H1 (cell line): Measurements from ENCODE around the gene CFAP107. TPM values are rescaled to one million over a fixed set of nuclear protein-coding genes. Genes with fewer than 3 reads are reported as not detected.

ENCODE experiments used
- CTCF ChIA-PET: fragments of 300-600 bp; sonication (Branson Sonifier 250); formaldehyde crosslinking; loops from one replicate; lab custom pipeline; 2021; ENCODE audit not compliant: partially characterized antibody; lab: Charles Lee
- POLR2A ChIA-PET: fragments of 300-600 bp; sonication (Branson Sonifier 250); formaldehyde crosslinking; loops from one replicate; lab custom pipeline; 2021; ENCODE audit warnings: inconsistent platforms; ENCODE audit not compliant: partially characterized antibody; lab: Charles Lee
- DNase-seq, 2 experiments: peaks; one replicate each; pipeline versions ENCODE4 v3.0.0 to v3.0.0-alpha.2; 2010 to 2022; ENCODE audit warnings: low spot score in 2 of 2, low read depth in 1 of 2, mixed read lengths in 1 of 2
- FAIRE-seq: peaks from 2 replicates; lab custom pipeline; 2011; peaks lifted over from hg19 to GRCh38; lab: Jason Lieb, UNC
- H2AFZ ChIP-seq: 2 replicates; pipeline ENCODE4 v1.8.1; 2012; ENCODE audit warnings: low read length, inconsistent platforms
- H2AK5ac ChIP-seq: 2 replicates; pipeline ENCODE4 v1.6.1; 2013; ENCODE audit warnings: low read depth, low read length
- H2BK120ac ChIP-seq: replicated peaks from 2 replicates; pipeline ENCODE3; 2013; ENCODE audit warnings: low read depth, low read length, inconsistent platforms
- H2BK12ac ChIP-seq: 2 replicates; pipeline ENCODE4 v1.6.1; 2013; ENCODE audit warnings: low read depth, low read length
- H2BK15ac ChIP-seq: 2 replicates; pipeline ENCODE4 v1.6.1; 2013; ENCODE audit warnings: low read length
- H2BK20ac ChIP-seq: 2 replicates; pipeline ENCODE4 v1.6.1; 2013; ENCODE audit warnings: low read length
- H2BK5ac ChIP-seq: 2 replicates; pipeline ENCODE4 v1.6.1; 2013; ENCODE audit warnings: low read depth, low read length
- H3K14ac ChIP-seq: 2 replicates; pipeline ENCODE4 v1.6.1; 2013; ENCODE audit warnings: inconsistent platforms; ENCODE audit not compliant: insufficient read length
- H3K18ac ChIP-seq: 2 replicates; pipeline ENCODE4 v1.6.1; 2013; ENCODE audit warnings: low read length; ENCODE audit errors: extremely low read depth
- H3K23ac ChIP-seq: 2 replicates; pipeline ENCODE4 v1.6.1; 2013; ENCODE audit warnings: inconsistent platforms; ENCODE audit not compliant: insufficient read length
- H3K23me2 ChIP-seq: 2 replicates; pipeline ENCODE4 v1.6.1; 2013; ENCODE audit warnings: low read depth, low read length
- H3K27ac ChIP-seq: 2 replicates; pipeline ENCODE4 v1.6.1; 2011; ENCODE audit warnings: low read depth, low read length, inconsistent platforms
- H3K27me3 ChIP-seq, 4 experiments: replicated peaks in 1 of 4; 1 replicate in 1 of 4; 2 replicates in 3 of 4; pipeline versions ENCODE4 v1.6.1 to v1.8.1; 2011 to 2013; ENCODE audit warnings: low read length in 3 of 4, mild to moderate bottlenecking in 3 of 4, inconsistent platforms in 2 of 4, mixed read lengths in 2 of 4, moderate library complexity in 1 of 4; ENCODE audit not compliant: control insufficient read depth in 3 of 4, insufficient read depth in 3 of 4; ENCODE audit errors: extremely low read depth in 1 of 4
- H3K36me3 ChIP-seq, 4 experiments: 2 replicates each; pipeline versions ENCODE4 v1.6.1 to v1.8.1; 2011 to 2013; ENCODE audit warnings: mild to moderate bottlenecking in 4 of 4, low read length in 3 of 4, moderate library complexity in 2 of 4, control low read depth in 1 of 4, inconsistent platforms in 1 of 4; ENCODE audit not compliant: insufficient read depth in 4 of 4, control insufficient read depth in 2 of 4
- H3K4ac ChIP-seq: replicated peaks from 2 replicates; pipeline ENCODE3; 2013; ENCODE audit warnings: low read length, low read depth, mixed read lengths, inconsistent platforms; ENCODE audit not compliant: insufficient read length
- H3K4me1 ChIP-seq, 4 experiments: replicated peaks in 1 of 4; 1 replicate in 1 of 4; 2 replicates in 3 of 4; pipeline versions ENCODE4 v1.6.1 to v1.8.1; 2011 to 2013; ENCODE audit warnings: low read length in 3 of 4, inconsistent platforms in 2 of 4, mixed read lengths in 1 of 4; ENCODE audit not compliant: insufficient read depth in 4 of 4, control insufficient read depth in 3 of 4
- H3K4me2 ChIP-seq, 2 experiments: 2 replicates each; pipeline versions ENCODE4 v1.6.1 to v1.8.1; 2011 to 2013; ENCODE audit warnings: low read depth in 2 of 2, low read length in 2 of 2, control low read depth in 1 of 2, inconsistent platforms in 1 of 2, mild to moderate bottlenecking in 1 of 2; ENCODE audit not compliant: insufficient read depth in 1 of 2
- H3K4me3 ChIP-seq, 4 experiments: fragments of 200-600, 300-600 bp in 1 of 4; sonication (generic), shearing (Covaris generic), sonication (Bioruptor Twin) in 1 of 4; 2 replicates each; pipeline versions ENCODE4 v1.5.1 to v1.8.1; 2011 to 2016; ENCODE audit warnings: low read length in 4 of 4, low read depth in 3 of 4, control low read depth in 2 of 4, inconsistent platforms in 2 of 4, mild to moderate bottlenecking in 2 of 4, mixed read lengths in 1 of 4, moderate library complexity in 1 of 4; ENCODE audit not compliant: insufficient read depth in 2 of 4; ENCODE audit errors: extremely low read depth in 1 of 4
- H3K56ac ChIP-seq: replicated peaks from 2 replicates; pipeline ENCODE3; 2013; ENCODE audit warnings: low read depth, mild to moderate bottlenecking, mixed read lengths, low read length, inconsistent platforms; ENCODE audit not compliant: insufficient read length
- H3K79me1 ChIP-seq: 2 replicates; pipeline ENCODE4 v1.6.1; 2013; ENCODE audit warnings: low read depth, low read length, control low read depth
- H3K79me2 ChIP-seq, 2 experiments: 2 replicates each; pipeline versions ENCODE4 v1.6.1 to v1.8.1; 2012 to 2013; ENCODE audit warnings: low read length in 2 of 2, mild to moderate bottlenecking in 2 of 2, inconsistent platforms in 1 of 2; ENCODE audit not compliant: insufficient read depth in 2 of 2, control insufficient read depth in 1 of 2
- H3K9ac ChIP-seq, 4 experiments: replicated peaks in 1 of 4; 1 replicate in 1 of 4; 2 replicates in 3 of 4; pipeline versions ENCODE4 v1.6.1 to v1.8.1; 2011 to 2013; ENCODE audit warnings: low read depth in 3 of 4, low read length in 3 of 4, control low read depth in 2 of 4, mild to moderate bottlenecking in 2 of 4, moderate library complexity in 2 of 4, inconsistent platforms in 1 of 4; ENCODE audit errors: extremely low read depth in 1 of 4
- H3K9me3 ChIP-seq, 2 experiments: 2 replicates each; pipeline versions ENCODE4 v1.6.1 to v1.8.1; 2012 to 2013; ENCODE audit warnings: mild to moderate bottlenecking in 2 of 2, moderate library complexity in 2 of 2, control low read depth in 1 of 2, inconsistent platforms in 1 of 2, low read depth in 1 of 2, low read length in 1 of 2, mixed read lengths in 1 of 2; ENCODE audit not compliant: insufficient read depth in 2 of 2
- H4K20me1 ChIP-seq, 2 experiments: replicated peaks in 1 of 2; 2 replicates each; pipeline versions ENCODE3 to v1.8.1; 2011 to 2013; ENCODE audit warnings: inconsistent platforms in 2 of 2, low read length in 2 of 2, mild to moderate bottlenecking in 1 of 2; ENCODE audit not compliant: insufficient read depth in 2 of 2, control insufficient read depth in 1 of 2
- H4K5ac ChIP-seq: 2 replicates; pipeline ENCODE4 v1.6.1; 2013; ENCODE audit warnings: low read length, low read depth, mixed read lengths, inconsistent platforms; ENCODE audit not compliant: insufficient read length
- H4K8ac ChIP-seq: 2 replicates; pipeline ENCODE4 v1.8.0; 2013; ENCODE audit warnings: mild to moderate bottlenecking, moderate library complexity, low read length, inconsistent platforms; ENCODE audit not compliant: insufficient read depth; ENCODE audit errors: extremely low read depth
- H4K91ac ChIP-seq: replicated peaks from 2 replicates; pipeline ENCODE3; 2013; ENCODE audit warnings: low read length, mixed read lengths, inconsistent platforms; ENCODE audit not compliant: insufficient read length
- ASH2L ChIP-seq: fragments of 200-600, 300-600 bp; sonication (generic); IDR thresholded peaks from one replicate; pipeline ENCODE4 v1.7.1; 2017; ENCODE audit warnings: low read length
- CREB1 ChIP-seq: IDR thresholded peaks from 2 replicates; pipeline ENCODE4 v1.6.1; 2012; ENCODE audit warnings: inconsistent platforms
- EGR1 ChIP-seq: IDR thresholded peaks from 2 replicates; pipeline ENCODE4 v1.6.1; 2011; ENCODE audit warnings: low read depth, low read length, borderline replicate concordance
- SP2 ChIP-seq: IDR thresholded peaks from 2 replicates; pipeline ENCODE4 v1.6.1; 2012; ENCODE audit warnings: mild to moderate bottlenecking, low read length, inconsistent platforms
- WGBS, 2 experiments: shearing (Covaris generic) in 1 of 2; methylation state at CpG; one replicate each; pipeline versions ENCODE4 v1.1.6 to v1.1.7; 2013 to 2015; ENCODE audit warnings: low lambda C conversion rate in 2 of 2, mixed read lengths in 2 of 2, inconsistent platforms in 1 of 2, low coverage in 1 of 2, missing lambda C conversion rate in 1 of 2; ENCODE audit not compliant: insufficient replicate concordance in 2 of 2, insufficient coverage in 1 of 2, insufficient read length in 1 of 2; ENCODE audit errors: extremely low coverage in 1 of 2, missing lambda C conversion rate in 1 of 2; 5-methylcytosine and 5-hydroxymethylcytosine counted together
- polyA plus RNA-seq, 7 experiments: library from polyadenylated mRNA; depleted of rRNA in 3 of 7; stranded (reverse) in 5 of 7; unstranded in 2 of 7; fragments of >200 nt in 5 of 7; fragments of 200-250 nt in 2 of 7; gene quantifications; 1 replicate in 5 of 7; 2 replicates in 1 of 7; 4 replicates in 1 of 7; pipeline versions ENCODE4 v1.2.1 to v1.2.3, GENCODE V29; 2011 to 2013; ENCODE audit warnings: missing spikeins in 2 of 7, mixed read lengths in 2 of 7
- total RNA-seq: library from RNA; stranded (reverse); fragmentation: NEBNext Ultra II Directional; extraction: Animal tissue kit (Norgen Biotek cat#: 25700); gene quantifications from 2 replicates; pipeline ENCODE4 v1.2.1, GENCODE V29; 2021
- TF ChIP-seq, protein P1 (sequence below): IDR thresholded peaks from 2 replicates; pipeline ENCODE4 v1.6.1; 2011; ENCODE audit warnings: low read length, improper control_type of control experiment
- TF ChIP-seq, protein P2 (sequence below): IDR thresholded peaks from 2 replicates; pipeline ENCODE4 v1.6.1; 2012; ENCODE audit warnings: low read length, inconsistent platforms

Gene CFAP107
- total and polyA plus RNA-seq, 2 of the 8 experiments (the other 6 are each of a cell fraction or from before 2014, with no cell fraction given) = 0.23 TPM; not detected in 1

DNA sequence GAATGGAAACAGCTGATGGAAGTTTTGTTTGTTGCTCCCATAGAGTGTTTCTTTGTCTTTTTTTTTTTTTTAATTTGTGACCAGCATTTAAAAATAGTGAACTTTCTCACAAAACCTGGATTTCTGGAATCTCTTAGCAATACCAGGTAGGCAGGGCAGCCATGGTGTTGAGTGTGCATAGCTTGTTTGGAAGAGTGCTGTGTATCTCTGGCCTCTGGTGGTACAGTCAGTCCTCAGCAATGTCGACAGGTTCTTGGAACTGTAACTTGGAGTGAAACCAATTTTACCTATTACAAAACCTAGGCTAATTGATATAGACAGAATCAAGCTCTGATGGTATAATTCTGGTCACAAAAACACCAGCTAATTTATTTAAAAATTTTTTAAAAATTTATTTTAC, 23.4 kb upstream of the CFAP107 start:
- Histone ChIP-seq H3K56ac (no peak overlapping the region), H3K4me2 (no peak overlapping the region), H3K79me1 (no peaks in the 10 kb centered on the region), H3K9ac (no peak overlapping the region), H4K5ac (no peak overlapping the region), H3K23me2 (no peaks in the 10 kb centered on the region), H2AK5ac (no peak overlapping the region), H3K14ac (no peak overlapping the region), H3K23ac (no peak overlapping the region), H2BK120ac (no peak overlapping the region), H2BK15ac (peak overlapping the region; percentile 72; the same call in 1 of the 2 replicates), H4K20me1 (no peaks in the 10 kb centered on the region), H2BK12ac (peak overlapping the region; percentile 60; the same call in 1 of the 2 replicates), H3K36me3 (no peaks in the 10 kb centered on the region), H3K4me3 (no peak overlapping the region), H3K79me2 (no peaks in the 10 kb centered on the region), H2BK20ac (no peak overlapping the region), H3K18ac (no peak overlapping the region; the same call in 1 of the 2 replicates), H3K9me3 (no peaks in the 10 kb centered on the region), H3K4ac (no peak overlapping the region), H2AFZ (no peak overlapping the region), H2BK5ac (no peak overlapping the region), H4K91ac (no peak overlapping the region), H3K27ac (no peak overlapping the region), H4K8ac (no peak overlapping the region), H3K27me3 (peaks cover 0 to 3% (median 0%) of the 10 kb centered on the region in 4 experiments; a peak in 1 of 7 replicates), H3K4me1 (peaks cover 0 to 8% (median 3%) of the 10 kb centered on the region in 4 experiments; a peak in 5 of 7 replicates)
- CTCF ChIA-PET = interaction anchor here (1.0 to 1.2 kb wide), 3 partner anchors 9 to 63 kb away, joined by 3 to 5 read pairs (median 3); no protein-coding TSS in a partner anchor
- POLR2A ChIA-PET = interaction anchor here (1.5 kb wide), 1 partner anchor 23 kb away, joined by 3 read pairs; the partner anchor contains the start of gene CFAP107
- 89% methylated on average over 1 of the region's 1 CpG; no CpG with 5 or more reads in 1 of the 2 experiments for WGBS, 2 experiments
- TF ChIP-seq ASH2L (no peak), CREB1 (no peak), EGR1 (no peak), SP2 (no peak)
- TF ChIP-seq, protein P1, sequence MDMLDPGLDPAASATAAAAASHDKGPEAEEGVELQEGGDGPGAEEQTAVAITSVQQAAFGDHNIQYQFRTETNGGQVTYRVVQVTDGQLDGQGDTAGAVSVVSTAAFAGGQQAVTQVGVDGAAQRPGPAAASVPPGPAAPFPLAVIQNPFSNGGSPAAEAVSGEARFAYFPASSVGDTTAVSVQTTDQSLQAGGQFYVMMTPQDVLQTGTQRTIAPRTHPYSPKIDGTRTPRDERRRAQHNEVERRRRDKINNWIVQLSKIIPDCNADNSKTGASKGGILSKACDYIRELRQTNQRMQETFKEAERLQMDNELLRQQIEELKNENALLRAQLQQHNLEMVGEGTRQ = no peak
- TF ChIP-seq, protein P2, sequence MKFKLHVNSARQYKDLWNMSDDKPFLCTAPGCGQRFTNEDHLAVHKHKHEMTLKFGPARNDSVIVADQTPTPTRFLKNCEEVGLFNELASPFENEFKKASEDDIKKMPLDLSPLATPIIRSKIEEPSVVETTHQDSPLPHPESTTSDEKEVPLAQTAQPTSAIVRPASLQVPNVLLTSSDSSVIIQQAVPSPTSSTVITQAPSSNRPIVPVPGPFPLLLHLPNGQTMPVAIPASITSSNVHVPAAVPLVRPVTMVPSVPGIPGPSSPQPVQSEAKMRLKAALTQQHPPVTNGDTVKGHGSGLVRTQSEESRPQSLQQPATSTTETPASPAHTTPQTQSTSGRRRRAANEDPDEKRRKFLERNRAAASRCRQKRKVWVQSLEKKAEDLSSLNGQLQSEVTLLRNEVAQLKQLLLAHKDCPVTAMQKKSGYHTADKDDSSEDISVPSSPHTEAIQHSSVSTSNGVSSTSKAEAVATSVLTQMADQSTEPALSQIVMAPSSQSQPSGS = no peak
- DNase-seq (no peak), FAIRE-seq (no peak)
